Heart left ventricle (tissue), 16 donors: ENCODE data around the gene CD74. TPM values are rescaled to one million over a fixed set of nuclear protein-coding genes. Genes with fewer than 3 reads are reported as not detected.

Experiments
- ATAC-seq, 4 donors: fragments of 200-7000 bp; cut with Tn5 transposase; one replicate each; pipeline ENCODE4 v1.9.1; 2020 to 2022; ENCODE audit warnings: moderate library complexity in 4 of 4, mild to moderate bottlenecking in 3 of 4, moderate number of reproducible peaks in 1 of 4
- DNase-seq, 5 donors: peaks; one replicate each; pipeline ENCODE4 v3.0.0-alpha.2; 2020
- H3K27ac ChIP-seq, 12 donors: fragments of 200-600 bp; sonication (generic) in 4 of 12; one replicate each; pipeline versions ENCODE4 v1.5.0 to v1.8.0; 2016 to 2022; ENCODE audit warnings: mild to moderate bottlenecking in 2 of 12
- H3K27me3 ChIP-seq, 9 donors: fragments of 200-600 bp; sonication (generic) in 2 of 9; one replicate each; pipeline versions ENCODE4 v1.5.1 to v1.8.0; 2016 to 2022; ENCODE audit warnings: mild to moderate bottlenecking in 3 of 9
- H3K36me3 ChIP-seq, 9 donors: fragments of 200-600 bp; sonication (generic) in 2 of 9; one replicate each; pipeline versions ENCODE4 v1.5.0 to v1.8.0; 2018 to 2022; ENCODE audit warnings: mild to moderate bottlenecking in 2 of 9
- H3K4me1 ChIP-seq, 12 donors: fragments of 200-600 bp; sonication (generic) in 4 of 12; one replicate each; pipeline versions ENCODE4 v1.5.0 to v1.8.0; 2016 to 2022; ENCODE audit warnings: mild to moderate bottlenecking in 3 of 12
- H3K4me3 ChIP-seq, 12 donors: fragments of 200-600 bp; sonication (generic) in 4 of 12; one replicate each; pipeline versions ENCODE4 v1.5.0 to v1.8.0; 2017 to 2022; ENCODE audit warnings: mild to moderate bottlenecking in 9 of 12, moderate library complexity in 4 of 12
- H3K9me3 ChIP-seq, 12 donors: fragments of 200-600 bp; sonication (generic) in 4 of 12; one replicate each; pipeline versions ENCODE4 v1.5.0 to v1.8.0; 2016 to 2022; ENCODE audit warnings: mild to moderate bottlenecking in 1 of 12
- POLR2A ChIP-seq, 2 donors: fragments of 450-650 bp; IDR thresholded peaks; one replicate each; pipeline ENCODE4 v1.6.1; 2017; ENCODE audit warnings: antibody characterized with exemption in 2 of 2, mild to moderate bottlenecking in 2 of 2, moderate library complexity in 2 of 2
- WGBS, 4 donors: extraction: QIAGEN DNeasy Blood & Tissue Kit in 2 of 4; methylation state at CpG; one replicate each; pipeline versions ENCODE4 v1.1.5 to v1.1.7; 2013 to 2018; 5-methylcytosine and 5-hydroxymethylcytosine counted together
- intact Hi-C, 10 donors: fragments of 100-400 bp; cut with DNase I; formaldehyde crosslinking; loops; one replicate each; pipeline versions ENCODE4 v1.11.1 to v1.14.2; 2022
- polyA plus RNA-seq, 2 donors: library from polyadenylated mRNA; stranded (reverse); fragments of 200-250 nt; gene quantifications; one replicate each; pipeline ENCODE4 v1.2.3, GENCODE V29; 2013
- total RNA-seq, 9 donors: library from RNA; depleted of rRNA in 2 of 9; stranded (reverse); fragments of >200 nt in 2 of 9; fragmentation: NEBNext Ultra II Directional in 3 of 9; extraction: Animal tissue kit (Norgen Biotek cat#: 25700) in 3 of 9; gene quantifications; one replicate each; pipeline versions ENCODE4 v1.1.0 to v1.2.4, GENCODE V29; 2016 to 2023
- TF ChIP-seq, protein P1 (sequence below), 12 donors: fragments of 200-600 bp; sonication (generic) in 4 of 12; IDR thresholded peaks; one replicate each; pipeline versions ENCODE4 v1.5.0 to v1.8.0; 2018 to 2022; ENCODE audit warnings: antibody characterized with exemption in 12 of 12, mild to moderate bottlenecking in 5 of 12
- donor health status: ischemic (EF 13 %, LVEDD 7.1; RV severe dilation, severe dysfunction).
- donor health status: healthy with polysubstance abuse.
- donor health status: DM: no; HTN: yes; CAD: no.
- donor health status: DM: no; HTN: no; CAD: no.
- donor health status: ischemic (EF 25% LVEDD 6.9; RV normal size, moderate dysfunction).
- donor health status: ischemic (EF 25% LVEDD 5.7; RV mildly dilated, moderate dysfunction).
- donor health status: healthy.
- donor health status: DM: yes; HTN: yes; CAD: no.
- donor health status: ischemic (EF 35%, LVEDD 5.7; RV mildly dilated, moderate dysfunction).
- donor health status: nonischemic (EF 11% LVEDD 7.7; RV severe dilation, severe dysfunction).
- donor health status: DM: yes; HTN: yes; CAD: no.
- donor health status: PGD.
- donor health status: ischemic (EF 29% LVEDD 5.4; RV normal size, mild dysfunction).
- donor health status: nonischemic (EF 23%, LVEDD 6.1; RV moderate dilation, normal function).

The CD74 gene
- total and polyA plus RNA-seq, 11 donors, result 139 to 2,756 (median 290) TPM

DNA sequence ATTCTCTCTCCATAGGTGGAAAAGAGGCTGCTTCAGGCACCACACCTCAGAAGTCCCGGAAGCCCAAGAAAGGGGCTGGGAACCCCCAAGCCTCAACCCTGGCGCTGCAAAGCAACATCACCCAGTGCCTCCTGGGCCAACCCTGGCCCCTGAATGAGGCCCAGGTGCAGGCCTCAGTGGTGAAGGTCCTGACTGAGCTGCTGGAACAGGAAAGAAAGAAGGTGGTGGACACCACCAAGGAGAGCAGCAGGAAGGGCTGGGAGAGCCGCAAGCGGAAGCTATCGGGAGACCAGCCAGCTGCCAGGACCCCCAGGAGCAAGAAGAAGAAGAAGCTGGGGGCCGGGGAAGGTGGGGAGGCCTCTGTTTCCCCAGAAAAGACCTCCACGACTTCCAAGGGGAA lies 16.4 kb downstream of the CD74 start:
- H3K4me3 ChIP-seq, result no peak overlapping the region
- intact Hi-C loops, result loop anchor here in 6 of 10 donors (5.0 to 10.0 kb wide), 2 partner anchors 41 to 49 kb away; partner anchors contain the start of gene RPS14 (in 1 of the 6)
- peaks cover 0 to 99% (median 92%) of the 10 kb centered on the region in 9 donors for H3K36me3 ChIP-seq
- ATAC-seq (no peak), DNase-seq (peak in 1 of 5 donors; percentile 6)
- WGBS, 4 donors, result 93 to 96% (median 94%) methylated on average over 7 of the region's 7 CpGs
- no peak for TF ChIP-seq POLR2A (IDR thresholded peaks at IDR 0.05)
- TF ChIP-seq, protein P1, sequence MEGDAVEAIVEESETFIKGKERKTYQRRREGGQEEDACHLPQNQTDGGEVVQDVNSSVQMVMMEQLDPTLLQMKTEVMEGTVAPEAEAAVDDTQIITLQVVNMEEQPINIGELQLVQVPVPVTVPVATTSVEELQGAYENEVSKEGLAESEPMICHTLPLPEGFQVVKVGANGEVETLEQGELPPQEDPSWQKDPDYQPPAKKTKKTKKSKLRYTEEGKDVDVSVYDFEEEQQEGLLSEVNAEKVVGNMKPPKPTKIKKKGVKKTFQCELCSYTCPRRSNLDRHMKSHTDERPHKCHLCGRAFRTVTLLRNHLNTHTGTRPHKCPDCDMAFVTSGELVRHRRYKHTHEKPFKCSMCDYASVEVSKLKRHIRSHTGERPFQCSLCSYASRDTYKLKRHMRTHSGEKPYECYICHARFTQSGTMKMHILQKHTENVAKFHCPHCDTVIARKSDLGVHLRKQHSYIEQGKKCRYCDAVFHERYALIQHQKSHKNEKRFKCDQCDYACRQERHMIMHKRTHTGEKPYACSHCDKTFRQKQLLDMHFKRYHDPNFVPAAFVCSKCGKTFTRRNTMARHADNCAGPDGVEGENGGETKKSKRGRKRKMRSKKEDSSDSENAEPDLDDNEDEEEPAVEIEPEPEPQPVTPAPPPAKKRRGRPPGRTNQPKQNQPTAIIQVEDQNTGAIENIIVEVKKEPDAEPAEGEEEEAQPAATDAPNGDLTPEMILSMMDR (IDR thresholded peaks at IDR 0.05), result no peak
- no peaks in the 10 kb centered on the region for H3K27me3 ChIP-seq
- H3K9me3 ChIP-seq, result no peaks in the 10 kb centered on the region
- H3K4me1 ChIP-seq, result no peaks in the 10 kb centered on the region
- H3K27ac ChIP-seq, result no peak overlapping the region

DNA sequence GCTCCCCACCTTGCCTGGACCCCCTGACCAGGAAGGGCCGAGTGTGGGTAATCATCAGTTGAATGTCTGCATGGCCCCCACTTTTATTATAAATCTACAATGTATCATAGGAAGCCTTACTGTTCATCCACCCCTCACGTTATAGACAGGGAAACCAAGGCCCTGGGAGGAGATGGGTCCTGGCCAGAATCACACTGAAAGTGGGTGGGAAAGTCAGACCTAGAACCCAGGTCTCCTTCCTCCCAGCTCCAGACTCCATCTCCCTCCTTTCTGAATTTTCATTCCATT lies 17.1 kb downstream of the CD74 start:
- Histone ChIP-seq H3K36me3 (peaks cover 0 to 99% (median 92%) of the 10 kb centered on the region in 9 donors), H3K27ac (no peak overlapping the region), H3K4me3 (no peak overlapping the region), H3K4me1 (no peaks in the 10 kb centered on the region), H3K9me3 (no peaks in the 10 kb centered on the region), H3K27me3 (no peaks in the 10 kb centered on the region)
- WGBS, 4 donors, result 91 to 94% (median 93%) methylated on average over 2 of the region's 2 CpGs
- no peak for DNase-seq
- intact Hi-C loops, result loop anchor here in 6 of 10 donors (5.0 to 10.0 kb wide), 2 partner anchors 42 to 49 kb away; partner anchors contain the start of gene RPS14 (in 1 of the 6)
- no peak for ATAC-seq
- TF ChIP-seq POLR2A (IDR thresholded peaks at IDR 0.05), result no peak
- TF ChIP-seq, protein P1 (IDR thresholded peaks at IDR 0.05), result no peak

DNA sequence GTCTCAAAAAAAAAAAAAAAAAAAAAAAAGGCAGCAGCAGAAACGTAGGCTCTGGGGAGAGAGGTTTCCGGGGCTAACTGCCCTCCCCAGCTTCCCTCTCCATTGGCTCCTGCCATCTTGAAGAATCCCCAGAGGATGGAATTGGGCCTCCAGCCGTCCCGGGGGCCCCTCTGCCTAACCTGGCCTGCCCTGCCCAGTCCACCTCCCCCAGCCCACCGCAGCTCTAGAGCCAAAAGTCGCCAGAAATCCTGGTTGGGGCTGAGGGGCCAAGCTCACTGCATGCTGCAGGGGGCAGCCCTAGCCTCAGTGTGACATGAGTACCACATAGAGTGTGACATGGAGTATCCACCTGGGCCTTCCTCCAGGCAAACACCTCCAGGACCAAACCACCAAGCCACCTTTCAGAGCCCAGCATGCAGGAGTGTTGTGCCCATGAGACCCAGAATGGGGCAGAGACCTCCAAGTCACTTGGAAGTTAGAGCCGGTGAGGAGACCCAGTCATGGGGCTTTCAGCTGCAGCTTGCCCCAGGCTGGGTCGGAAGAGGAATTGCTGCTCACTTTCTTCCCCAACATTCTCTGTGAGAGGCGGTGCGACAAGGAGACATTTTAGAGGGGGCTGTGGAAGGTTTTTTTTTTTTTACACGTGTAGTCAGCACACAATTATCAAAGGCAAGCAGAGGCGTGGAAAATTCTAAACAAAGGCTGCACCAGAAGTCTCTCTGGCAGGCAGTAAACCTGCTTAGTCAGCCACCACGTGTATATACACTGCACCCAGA lies 17.6 kb downstream of the CD74 start:
- Histone ChIP-seq H3K27ac (no peak overlapping the region), H3K36me3 (peaks cover 0 to 99% (median 93%) of the 10 kb centered on the region in 9 donors), H3K4me1 (no peaks in the 10 kb centered on the region), H3K4me3 (no peak overlapping the region), H3K27me3 (no peaks in the 10 kb centered on the region), H3K9me3 (no peaks in the 10 kb centered on the region)
- DNase-seq, result no peak
- TF ChIP-seq, protein P1 (IDR thresholded peaks at IDR 0.05), result no peak
- no peak for TF ChIP-seq POLR2A (IDR thresholded peaks at IDR 0.05)
- WGBS, 4 donors, result 80 to 88% (median 84%) methylated on average over 13 of the region's 13 CpGs
- intact Hi-C loops, result loop anchor here in 6 of 10 donors (5.0 to 10.0 kb wide), 2 partner anchors 42 to 50 kb away; partner anchors contain the start of gene RPS14 (in 1 of the 6)
- no peak for ATAC-seq

DNA sequence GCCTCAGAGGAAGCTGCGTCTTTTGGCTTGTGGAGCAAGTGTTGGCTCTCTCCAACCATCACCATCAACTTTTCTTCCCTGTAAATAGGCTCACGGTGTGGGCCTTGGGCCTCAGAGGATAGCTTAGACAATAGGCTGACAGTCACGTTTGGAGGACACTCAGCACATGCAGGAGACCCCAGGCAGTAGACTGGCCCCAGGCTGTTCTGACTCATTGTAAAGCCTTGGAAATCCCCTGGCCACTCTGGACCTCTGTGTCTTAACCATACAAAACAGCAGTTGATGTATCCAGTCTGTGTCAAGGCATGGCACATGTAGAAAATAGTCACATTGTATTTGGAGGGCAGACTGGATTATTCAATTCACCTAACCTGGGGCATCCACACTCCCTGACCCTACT lies 18.6 kb downstream of the CD74 start:
- Histone ChIP-seq H3K36me3 (peaks cover 0 to 99% (median 93%) of the 10 kb centered on the region in 9 donors), H3K27me3 (no peaks in the 10 kb centered on the region), H3K9me3 (no peaks in the 10 kb centered on the region), H3K4me1 (no peaks in the 10 kb centered on the region), H3K27ac (no peak overlapping the region), H3K4me3 (no peak overlapping the region)
- DNase-seq (no peak), ATAC-seq (no peak)
- intact Hi-C loops, result loop anchor here in 1 of 10 donors (10.0 kb wide), 1 partner anchor 51 kb away; the partner anchor contains the start of gene RPS14
- TF ChIP-seq, protein P1 (IDR thresholded peaks at IDR 0.05), result no peak
- no peak for TF ChIP-seq POLR2A (IDR thresholded peaks at IDR 0.05)
- WGBS, 4 donors, result 75 to 92% (median 80%) methylated on average over 3 of the region's 3 CpGs
